Measurements from ENCODE around the gene CAMK2D. TPM values are rescaled to one million over a fixed set of nuclear protein-coding genes. Genes with fewer than 3 reads are reported as not detected.

The CAMK2D gene
- total RNA-seq, 2 donors from 2014 or later: 132 to 187 TPM

DNA sequence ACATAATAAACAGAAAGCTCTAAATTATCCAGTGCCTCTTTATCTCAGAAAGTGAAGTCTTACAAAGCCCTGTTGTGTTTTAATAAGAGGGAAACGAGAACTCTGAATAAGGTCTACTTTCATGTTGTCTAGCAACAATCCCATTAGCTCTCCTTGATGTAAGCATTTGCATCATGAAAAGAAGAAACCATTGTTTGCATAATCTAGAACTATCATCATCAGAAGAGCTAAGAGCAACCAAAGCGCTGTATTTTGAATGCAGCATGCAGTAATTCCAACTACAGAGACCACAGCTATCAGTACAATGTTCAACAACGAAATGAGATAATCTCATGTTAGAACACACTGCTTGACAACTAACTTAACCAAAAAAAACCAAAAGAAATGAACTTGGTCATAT is 257.1 kb downstream of the CAMK2D start:
- H3K27me3 ChIP-seq: no peaks in the 10 kb centered on the region
- H3K9me3 ChIP-seq: no peaks in the 10 kb centered on the region
- no peak overlapping the region for H3K4me3 ChIP-seq
- H3K4me1 ChIP-seq: peaks cover 0 to 4% of the 10 kb centered on the region in 2 donors
- H3K27ac ChIP-seq: peak overlapping the region in 1 of 2 donors; percentile 74
- no peak for DNase-seq (ENCODE audit: low spot score)
- TF ChIP-seq, protein P1, sequence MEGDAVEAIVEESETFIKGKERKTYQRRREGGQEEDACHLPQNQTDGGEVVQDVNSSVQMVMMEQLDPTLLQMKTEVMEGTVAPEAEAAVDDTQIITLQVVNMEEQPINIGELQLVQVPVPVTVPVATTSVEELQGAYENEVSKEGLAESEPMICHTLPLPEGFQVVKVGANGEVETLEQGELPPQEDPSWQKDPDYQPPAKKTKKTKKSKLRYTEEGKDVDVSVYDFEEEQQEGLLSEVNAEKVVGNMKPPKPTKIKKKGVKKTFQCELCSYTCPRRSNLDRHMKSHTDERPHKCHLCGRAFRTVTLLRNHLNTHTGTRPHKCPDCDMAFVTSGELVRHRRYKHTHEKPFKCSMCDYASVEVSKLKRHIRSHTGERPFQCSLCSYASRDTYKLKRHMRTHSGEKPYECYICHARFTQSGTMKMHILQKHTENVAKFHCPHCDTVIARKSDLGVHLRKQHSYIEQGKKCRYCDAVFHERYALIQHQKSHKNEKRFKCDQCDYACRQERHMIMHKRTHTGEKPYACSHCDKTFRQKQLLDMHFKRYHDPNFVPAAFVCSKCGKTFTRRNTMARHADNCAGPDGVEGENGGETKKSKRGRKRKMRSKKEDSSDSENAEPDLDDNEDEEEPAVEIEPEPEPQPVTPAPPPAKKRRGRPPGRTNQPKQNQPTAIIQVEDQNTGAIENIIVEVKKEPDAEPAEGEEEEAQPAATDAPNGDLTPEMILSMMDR (IDR thresholded peaks at IDR 0.05): no peak
- peaks cover 21% of the 10 kb centered on the region for H3K36me3 ChIP-seq

DNA sequence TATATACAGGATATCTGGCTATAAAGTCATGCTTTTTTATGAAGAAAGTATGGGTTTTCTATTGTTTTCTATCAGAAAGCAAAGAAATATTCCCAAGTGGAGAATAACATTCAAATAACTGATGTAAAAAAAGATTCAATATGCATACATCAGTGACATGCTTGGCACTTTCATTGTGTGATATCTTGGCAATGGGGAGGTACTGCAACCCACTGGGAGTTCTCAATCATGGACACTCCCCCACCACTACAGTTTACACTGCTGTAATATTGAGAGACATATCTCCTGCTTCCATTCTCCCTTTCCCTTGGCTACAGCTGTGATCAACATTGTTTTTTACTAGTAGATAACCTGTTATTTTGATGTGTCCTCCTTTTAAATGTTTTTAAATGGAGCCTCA is 257.8 kb downstream of the CAMK2D start:
- no peak for DNase-seq (ENCODE audit: low spot score)
- Histone ChIP-seq H3K36me3 (peaks cover 19% of the 10 kb centered on the region), H3K4me3 (no peak overlapping the region), H3K4me1 (peaks cover 0 to 4% of the 10 kb centered on the region in 2 donors), H3K27ac (peak overlapping the region; percentile 12 to 74), H3K9me3 (no peaks in the 10 kb centered on the region), H3K27me3 (no peaks in the 10 kb centered on the region)
- TF ChIP-seq, protein P1 (IDR thresholded peaks at IDR 0.05): no peak

DNA sequence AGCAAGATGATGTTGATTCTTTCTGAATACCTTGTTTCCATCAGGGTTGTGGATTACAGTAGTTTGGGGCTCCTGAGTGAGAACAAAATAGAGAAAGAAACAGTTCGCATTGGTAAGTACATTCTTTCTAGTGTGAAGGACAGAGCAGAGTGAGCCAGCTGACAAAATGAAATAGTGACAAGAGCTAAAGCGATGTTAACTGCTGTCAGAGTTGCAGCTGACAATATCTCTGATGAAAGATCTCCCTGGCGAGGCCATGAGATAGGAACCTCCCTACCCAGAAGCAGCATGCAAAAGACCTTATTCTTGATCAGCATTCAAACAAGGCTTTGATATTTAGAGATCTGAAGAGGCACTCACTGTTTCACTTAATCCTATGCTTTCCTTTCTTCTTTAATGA is 258.6 kb downstream of the CAMK2D start:
- TF ChIP-seq, protein P1 (IDR thresholded peaks at IDR 0.05): no peak
- H3K27ac ChIP-seq: peak overlapping the region; percentile 15 to 74
- DNase-seq (ENCODE audit: low spot score): no peak
- no peak overlapping the region for H3K4me3 ChIP-seq
- peaks cover 11% of the 10 kb centered on the region for H3K36me3 ChIP-seq
- H3K4me1 ChIP-seq: peaks cover 0 to 4% of the 10 kb centered on the region in 2 donors
- H3K27me3 ChIP-seq: no peaks in the 10 kb centered on the region
- H3K9me3 ChIP-seq: no peaks in the 10 kb centered on the region

DNA sequence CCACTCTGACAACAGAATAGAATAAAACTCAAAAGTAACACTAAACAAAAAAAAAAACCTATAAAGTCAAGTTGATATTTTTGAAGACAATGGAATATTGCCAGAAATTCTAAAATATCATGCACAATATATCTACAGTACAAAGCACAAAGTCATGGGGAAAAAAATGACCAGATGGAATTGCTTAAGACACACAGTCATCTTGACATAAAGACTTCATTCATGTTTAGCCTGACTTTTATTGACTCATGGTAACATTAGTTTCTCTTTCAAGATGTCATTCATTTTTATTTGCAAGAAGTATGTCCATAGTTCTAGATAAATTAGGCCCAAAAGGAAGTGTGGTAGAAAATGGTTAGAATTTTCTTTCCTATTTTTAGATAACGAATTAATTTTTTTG is 259.1 kb downstream of the CAMK2D start:
- DNase-seq (ENCODE audit: low spot score): no peak
- no peaks in the 10 kb centered on the region for H3K9me3 ChIP-seq
- peaks cover 11% of the 10 kb centered on the region for H3K36me3 ChIP-seq
- H3K27me3 ChIP-seq: no peaks in the 10 kb centered on the region
- peaks cover 0 to 6% of the 10 kb centered on the region in 2 donors for H3K4me1 ChIP-seq
- TF ChIP-seq, protein P1 (IDR thresholded peaks at IDR 0.05): no peak
- peak overlapping the region; percentile 15 to 74 for H3K27ac ChIP-seq
- no peak overlapping the region for H3K4me3 ChIP-seq

DNA sequence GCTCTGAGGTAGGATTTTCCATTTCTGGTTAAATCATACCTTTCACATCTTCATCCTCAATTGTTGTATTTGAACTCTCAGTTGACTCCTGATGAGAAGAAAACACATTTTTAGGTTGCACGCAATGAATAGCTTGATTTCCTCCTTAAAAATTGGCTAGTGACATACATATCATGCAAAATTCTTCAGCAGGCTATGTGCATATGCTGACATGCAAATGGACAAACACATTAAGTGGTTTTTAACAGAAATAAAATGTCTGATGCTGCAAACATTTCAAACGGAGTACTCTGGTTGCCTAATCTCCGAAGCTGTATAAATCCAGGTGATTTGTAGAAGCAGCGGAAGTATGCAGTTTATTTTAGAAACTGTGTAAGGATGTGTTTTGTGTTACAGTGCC is 261.1 kb downstream of the CAMK2D start:
- no peaks in the 10 kb centered on the region for H3K27me3 ChIP-seq
- H3K36me3 ChIP-seq: peaks cover 17% of the 10 kb centered on the region
- DNase-seq (ENCODE audit: low spot score): no peak
- H3K9me3 ChIP-seq: no peaks in the 10 kb centered on the region
- no peak overlapping the region for H3K4me3 ChIP-seq
- peaks cover 0 to 12% of the 10 kb centered on the region in 2 donors for H3K4me1 ChIP-seq
- TF ChIP-seq, protein P1 (IDR thresholded peaks at IDR 0.05): no peak
- no peak overlapping the region for H3K27ac ChIP-seq

DNA sequence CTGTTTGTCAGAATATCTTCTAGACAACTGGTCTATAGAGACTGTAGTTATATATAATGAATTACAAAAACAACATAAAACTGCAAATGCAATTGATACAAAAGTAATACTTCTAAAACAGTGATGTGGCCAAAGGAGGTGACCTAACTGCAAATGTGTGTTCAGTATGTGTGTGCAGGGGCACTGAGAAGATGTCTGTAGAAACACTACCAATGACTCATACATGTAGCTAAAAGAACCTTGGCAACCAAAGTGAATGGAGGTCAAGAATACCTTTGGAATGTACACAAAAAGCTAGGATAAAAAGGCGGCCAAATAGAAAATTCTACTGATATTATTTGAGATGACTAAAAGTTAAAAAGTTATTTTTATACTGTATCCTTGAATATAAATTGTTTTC is 261.8 kb downstream of the CAMK2D start:
- peak overlapping the region in 1 of 2 donors; percentile 6 for H3K27ac ChIP-seq
- TF ChIP-seq, protein P1 (IDR thresholded peaks at IDR 0.05): no peak
- no peaks in the 10 kb centered on the region for H3K27me3 ChIP-seq
- H3K4me1 ChIP-seq: peaks cover 0 to 12% of the 10 kb centered on the region in 2 donors
- no peaks in the 10 kb centered on the region for H3K9me3 ChIP-seq
- peaks cover 25% of the 10 kb centered on the region for H3K36me3 ChIP-seq
- DNase-seq (ENCODE audit: low spot score): no peak
- H3K4me3 ChIP-seq: no peak overlapping the region
